H9 (cell line): Measurements from ENCODE around the gene UCP2. TPM values are rescaled to one million over a fixed set of nuclear protein-coding genes. Genes with fewer than 3 reads are reported as not detected.
A peak's percentile ranks its signal among the peaks of the same experiment; 100 is the strongest.

ENCODE experiments used
- DNase-seq: peaks from one replicate; pipeline ENCODE4 v3.0.0-alpha.2; 2017
- H2AFZ ChIP-seq: one replicate; pipeline ENCODE4 v1.6.1; 2013; ENCODE audit warnings: mild to moderate bottlenecking, low read length, control low read depth, moderate library complexity
- H2AK5ac ChIP-seq: 2 replicates; pipeline ENCODE4 v1.6.1; 2013; ENCODE audit warnings: low read length, control low read depth, mixed read lengths; ENCODE audit not compliant: insufficient read length
- H2BK120ac ChIP-seq: one replicate; pipeline ENCODE4 v1.6.1; 2013; ENCODE audit warnings: low read depth, mild to moderate bottlenecking, low read length, control low read depth, inconsistent platforms; ENCODE audit not compliant: poor library complexity, severe bottlenecking
- H2BK12ac ChIP-seq: 2 replicates; pipeline ENCODE4 v1.6.1; 2013; ENCODE audit warnings: low read length, control low read depth, mixed read lengths, low read depth; ENCODE audit not compliant: insufficient read length
- H2BK15ac ChIP-seq: 2 replicates; pipeline ENCODE4 v1.6.1; 2013; ENCODE audit warnings: low read depth, low read length, control low read depth
- H2BK20ac ChIP-seq: one replicate; pipeline ENCODE4 v1.6.1; 2013; ENCODE audit warnings: low read depth, mild to moderate bottlenecking, low read length, control low read depth, inconsistent platforms; ENCODE audit not compliant: poor library complexity, severe bottlenecking
- H2BK5ac ChIP-seq: 2 replicates; pipeline ENCODE4 v1.6.1; 2013; ENCODE audit warnings: low read length, control low read depth, mixed read lengths; ENCODE audit not compliant: insufficient read length
- H3K14ac ChIP-seq: 2 replicates; pipeline ENCODE4 v1.6.1; 2013; ENCODE audit warnings: low read length, control low read depth; ENCODE audit not compliant: insufficient read depth
- H3K18ac ChIP-seq: 2 replicates; pipeline ENCODE4 v1.6.1; 2013; ENCODE audit warnings: low read depth, mild to moderate bottlenecking, mixed read lengths, low read length, control low read depth; ENCODE audit not compliant: insufficient read length
- H3K23ac ChIP-seq: 2 replicates; pipeline ENCODE4 v1.6.1; 2013; ENCODE audit warnings: low read length, control low read depth, mixed read lengths, low read depth; ENCODE audit not compliant: insufficient read length
- H3K23me2 ChIP-seq: 2 replicates; pipeline ENCODE4 v1.6.1; 2013; ENCODE audit warnings: low read depth, mild to moderate bottlenecking, mixed read lengths, low read length, control low read depth; ENCODE audit not compliant: insufficient read length, poor library complexity, severe bottlenecking
- H3K27ac ChIP-seq: 2 replicates; pipeline ENCODE4 v1.5.1; 2013; ENCODE audit warnings: low read length, control low read depth, mixed read lengths, low read depth; ENCODE audit not compliant: insufficient read length
- H3K27me3 ChIP-seq: 2 replicates; pipeline ENCODE4 v1.6.1; 2013; ENCODE audit warnings: low read length, control low read depth, inconsistent platforms; ENCODE audit not compliant: insufficient read depth
- H3K4ac ChIP-seq: 2 replicates; pipeline ENCODE4 v1.6.1; 2013; ENCODE audit warnings: low read depth, mild to moderate bottlenecking, control low read depth, inconsistent platforms, low read length, moderate library complexity
- H3K4me1 ChIP-seq: 2 replicates; pipeline ENCODE4 v1.6.1; 2013; ENCODE audit warnings: low read length, control low read depth, inconsistent platforms; ENCODE audit not compliant: insufficient read depth
- H3K4me2 ChIP-seq: 2 replicates; pipeline ENCODE4 v1.6.1; 2013; ENCODE audit warnings: low read length, control low read depth, mixed read lengths; ENCODE audit not compliant: insufficient read length, insufficient read depth
- H3K56ac ChIP-seq: 2 replicates; pipeline ENCODE4 v1.6.1; 2013; ENCODE audit warnings: low read depth, mild to moderate bottlenecking, mixed read lengths, low read length, control low read depth; ENCODE audit not compliant: insufficient read length
- H3K79me1 ChIP-seq: 2 replicates; pipeline ENCODE4 v1.6.1; 2013; ENCODE audit warnings: low read depth, mild to moderate bottlenecking, moderate library complexity, low read length, control low read depth, inconsistent platforms; ENCODE audit not compliant: insufficient read depth, poor library complexity, severe bottlenecking
- H3K79me2 ChIP-seq: 2 replicates; pipeline ENCODE4 v1.6.1; 2013; ENCODE audit warnings: low read length, control low read depth, inconsistent platforms; ENCODE audit not compliant: insufficient read depth
- H3K9ac ChIP-seq: 2 replicates; pipeline ENCODE4 v1.6.1; 2013; ENCODE audit warnings: low read length, control low read depth, mixed read lengths; ENCODE audit not compliant: insufficient read length; ENCODE audit errors: extremely low read depth
- H3K9me3 ChIP-seq: one replicate; pipeline ENCODE4 v1.6.1; 2013; ENCODE audit warnings: low read depth, low read length, inconsistent platforms; ENCODE audit not compliant: control insufficient read depth
- H3T11ph ChIP-seq: one replicate; pipeline ENCODE4 v1.6.1; 2013; ENCODE audit warnings: mild to moderate bottlenecking, low read length, control low read depth, inconsistent platforms
- H4K20me1 ChIP-seq: one replicate; pipeline ENCODE4 v1.6.1; 2013; ENCODE audit not compliant: control insufficient read depth, insufficient read length, insufficient read depth
- H4K5ac ChIP-seq: 2 replicates; pipeline ENCODE4 v1.6.1; 2013; ENCODE audit warnings: low read depth, mild to moderate bottlenecking, mixed read lengths, low read length, control low read depth; ENCODE audit not compliant: insufficient read length
- H4K8ac ChIP-seq: replicated peaks from 2 replicates; pipeline ENCODE4 v1.6.1; 2013; ENCODE audit warnings: low read length, control low read depth, mixed read lengths, low read depth; ENCODE audit not compliant: insufficient read length
- H4K91ac ChIP-seq: 2 replicates; pipeline ENCODE4 v1.6.1; 2013; ENCODE audit warnings: low read depth, mild to moderate bottlenecking, moderate library complexity, mixed read lengths, low read length, control low read depth; ENCODE audit not compliant: insufficient read length
- H3K27ac Mint-ChIP-seq, 3 experiments: 2 replicates in 2 of 3; 3 replicates in 1 of 3; pipeline ENCODE4 v1.8.0; 2020 to 2021; ENCODE audit warnings: mixed read lengths in 3 of 3, mild to moderate bottlenecking in 1 of 3, moderate library complexity in 1 of 3
- H3K27me3 Mint-ChIP-seq: 2 replicates; pipeline ENCODE4 v1.8.0; 2021; ENCODE audit warnings: low read depth, mild to moderate bottlenecking, moderate library complexity, mixed read lengths
- H3K36me3 Mint-ChIP-seq, 3 experiments: 2 replicates in 2 of 3; 3 replicates in 1 of 3; pipeline ENCODE4 v1.8.0; 2020 to 2021; ENCODE audit warnings: low read depth in 3 of 3, mixed read lengths in 3 of 3; ENCODE audit not compliant: insufficient read depth in 1 of 3
- H3K4me1 Mint-ChIP-seq, 2 experiments: 2 replicates each; pipeline ENCODE4 v1.8.0; 2020; ENCODE audit warnings: mixed read lengths in 2 of 2
- H3K4me3 Mint-ChIP-seq, 2 experiments: 2 replicates in 1 of 2; 3 replicates in 1 of 2; pipeline ENCODE4 v1.8.0; 2020 to 2021; ENCODE audit warnings: mild to moderate bottlenecking in 2 of 2, mixed read lengths in 2 of 2, moderate library complexity in 1 of 2
- H3K9me3 Mint-ChIP-seq, 2 experiments: 2 replicates in 1 of 2; 3 replicates in 1 of 2; pipeline ENCODE4 v1.8.0; 2020; ENCODE audit warnings: mild to moderate bottlenecking in 2 of 2, mixed read lengths in 2 of 2, moderate library complexity in 1 of 2
- total RNA-seq: library from RNA; stranded (reverse); gene quantifications from 2 replicates; pipeline ENCODE4 v1.2.1, GENCODE V29; 2021
- TF ChIP-seq, protein P1 (sequence below): fragments of 200-600 bp; sonication (generic); conservative IDR thresholded peaks from 3 replicates; pipeline ENCODE4 v1.8.0; 2021; ENCODE audit warnings: antibody characterized with exemption, mild to moderate bottlenecking

The UCP2 gene
- total RNA-seq, 1 experiment from 2014 or later = 62.1 TPM

DNA sequence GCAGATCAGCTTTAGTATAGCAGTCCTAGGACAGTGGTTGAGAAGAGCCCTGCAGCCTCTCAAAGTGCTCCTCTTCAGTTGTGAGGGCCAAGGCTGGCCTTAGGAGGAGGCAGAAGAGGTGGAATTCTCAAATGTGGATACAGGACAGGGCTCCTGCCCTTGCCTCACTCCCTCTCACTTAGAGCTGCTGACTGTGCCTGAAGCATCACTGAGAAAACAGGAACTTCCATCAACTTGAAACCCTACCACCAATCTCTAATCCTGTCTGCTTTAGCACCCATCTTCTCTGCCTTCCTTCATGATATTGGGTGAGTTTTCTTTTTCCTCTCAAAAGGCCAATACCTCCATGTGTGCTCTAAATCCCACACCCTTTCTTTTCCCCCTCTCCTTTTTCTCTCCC, 40.6 kb upstream of the UCP2 start:
- Histone ChIP-seq H3K9me3 (no peaks in the 10 kb centered on the region), H3K27ac (no peak overlapping the region), H4K91ac (no peak overlapping the region), H3K27me3 (no peaks in the 10 kb centered on the region), H2BK15ac (no peak overlapping the region), H2BK5ac (no peak overlapping the region), H3K18ac (no peak overlapping the region), H3K23ac (no peak overlapping the region), H2AK5ac (no peak overlapping the region), H3K4ac (no peak overlapping the region), H3K14ac (no peak overlapping the region; the same call in 1 of the 2 replicates), H4K5ac (no peak overlapping the region), H2BK120ac (no peak overlapping the region), H3K79me1 (no peaks in the 10 kb centered on the region), H4K8ac (no peak overlapping the region), H3K4me2 (no peak overlapping the region), H3T11ph (no peak overlapping the region), H2BK12ac (no peak overlapping the region), H4K20me1 (no peaks in the 10 kb centered on the region), H2BK20ac (no peak overlapping the region), H3K56ac (no peak overlapping the region), H3K79me2 (no peaks in the 10 kb centered on the region), H3K9ac (no peak overlapping the region), H3K4me1 (no peaks in the 10 kb centered on the region), H2AFZ (no peak overlapping the region), H3K23me2 (no peaks in the 10 kb centered on the region)
- Mint-ChIP-seq H3K27ac (peak overlapping the region in 1 of 3 experiments; percentile 20; a peak in 2 of 7 replicates), H3K36me3 (peaks cover 0 to 8% (median 7%) of the 10 kb centered on the region in 3 experiments; a peak in 5 of 7 replicates), H3K4me1 (peaks cover 0 to 7% of the 10 kb centered on the region in 2 experiments; a peak in 2 of 4 replicates), H3K27me3 (no peaks in the 10 kb centered on the region), H3K4me3 (no peak overlapping the region), H3K9me3 (no peaks in the 10 kb centered on the region)
- no peak for DNase-seq
- TF ChIP-seq, protein P1, sequence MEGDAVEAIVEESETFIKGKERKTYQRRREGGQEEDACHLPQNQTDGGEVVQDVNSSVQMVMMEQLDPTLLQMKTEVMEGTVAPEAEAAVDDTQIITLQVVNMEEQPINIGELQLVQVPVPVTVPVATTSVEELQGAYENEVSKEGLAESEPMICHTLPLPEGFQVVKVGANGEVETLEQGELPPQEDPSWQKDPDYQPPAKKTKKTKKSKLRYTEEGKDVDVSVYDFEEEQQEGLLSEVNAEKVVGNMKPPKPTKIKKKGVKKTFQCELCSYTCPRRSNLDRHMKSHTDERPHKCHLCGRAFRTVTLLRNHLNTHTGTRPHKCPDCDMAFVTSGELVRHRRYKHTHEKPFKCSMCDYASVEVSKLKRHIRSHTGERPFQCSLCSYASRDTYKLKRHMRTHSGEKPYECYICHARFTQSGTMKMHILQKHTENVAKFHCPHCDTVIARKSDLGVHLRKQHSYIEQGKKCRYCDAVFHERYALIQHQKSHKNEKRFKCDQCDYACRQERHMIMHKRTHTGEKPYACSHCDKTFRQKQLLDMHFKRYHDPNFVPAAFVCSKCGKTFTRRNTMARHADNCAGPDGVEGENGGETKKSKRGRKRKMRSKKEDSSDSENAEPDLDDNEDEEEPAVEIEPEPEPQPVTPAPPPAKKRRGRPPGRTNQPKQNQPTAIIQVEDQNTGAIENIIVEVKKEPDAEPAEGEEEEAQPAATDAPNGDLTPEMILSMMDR = no peak
